G401 (cell line): Measurements from ENCODE around the gene GALK1. TPM values are rescaled to one million over a fixed set of nuclear protein-coding genes. Genes with fewer than 3 reads are reported as not detected.

ENCODE experiments used
- DNase-seq: peaks from one replicate; pipeline ENCODE4 v3.0.0-alpha.2; 2015; ENCODE audit warnings: low spot score
- in situ Hi-C: cut with HindIII; loops from 2 replicates; pipeline ENCODE4 v1.10.0; 2016; ENCODE audit warnings: low sequenced_read_pairs, mixed read lengths
- total RNA-seq: library from RNA; depleted of rRNA; stranded (reverse); fragments of >200 nt; shearing (Covaris generic); gene quantifications from 2 replicates; pipeline ENCODE4 v1.2.3, GENCODE V29; 2014

The GALK1 gene
- total RNA-seq, 1 experiment from 2014 or later: 68.3 TPM

DNA sequence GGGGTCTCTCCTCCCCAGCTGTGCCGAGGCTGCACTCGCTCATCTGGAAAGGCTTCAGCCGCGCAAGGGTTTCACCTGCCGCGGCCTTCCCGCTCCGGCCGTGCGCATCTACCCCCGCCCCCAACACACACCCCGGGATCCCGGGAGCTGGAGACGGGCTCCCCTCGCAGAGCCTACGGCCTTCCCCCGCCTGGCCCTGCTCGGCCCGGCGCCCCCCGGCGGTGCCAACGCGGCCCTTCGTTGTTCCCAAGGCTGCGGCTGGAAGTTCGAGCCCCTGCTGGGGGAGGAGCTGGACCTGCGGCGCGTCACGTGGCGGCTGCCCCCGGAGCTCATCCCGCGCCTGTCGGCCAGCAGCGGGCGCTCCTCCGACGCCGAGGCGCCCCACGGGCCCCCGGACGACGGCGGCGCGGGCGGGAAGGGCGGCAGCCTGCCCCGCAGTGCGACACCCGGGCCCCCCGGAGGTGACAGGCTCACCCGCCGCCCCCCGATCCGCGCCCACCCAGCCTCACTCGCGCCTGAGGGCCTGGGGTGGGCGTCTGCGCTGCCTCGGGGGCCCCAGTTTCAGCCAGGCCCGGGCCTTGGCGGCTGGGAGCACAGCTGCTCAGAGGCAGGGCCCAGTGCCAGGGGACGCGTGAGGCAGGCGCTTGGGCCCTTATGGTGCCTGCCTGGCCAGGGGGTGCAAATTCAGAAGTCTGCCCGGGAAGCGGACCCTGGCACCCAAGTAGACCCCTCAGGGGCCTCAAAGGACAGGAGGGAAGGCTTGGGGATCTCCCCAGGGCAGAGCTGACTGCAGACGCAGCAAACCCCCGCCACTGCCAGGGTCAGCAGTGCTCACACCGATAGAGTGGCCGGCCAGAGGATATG, 11.2 kb downstream of the GALK1 start:
- DNase-seq: peak; percentile 58
- in situ Hi-C loops: no loop called here

DNA sequence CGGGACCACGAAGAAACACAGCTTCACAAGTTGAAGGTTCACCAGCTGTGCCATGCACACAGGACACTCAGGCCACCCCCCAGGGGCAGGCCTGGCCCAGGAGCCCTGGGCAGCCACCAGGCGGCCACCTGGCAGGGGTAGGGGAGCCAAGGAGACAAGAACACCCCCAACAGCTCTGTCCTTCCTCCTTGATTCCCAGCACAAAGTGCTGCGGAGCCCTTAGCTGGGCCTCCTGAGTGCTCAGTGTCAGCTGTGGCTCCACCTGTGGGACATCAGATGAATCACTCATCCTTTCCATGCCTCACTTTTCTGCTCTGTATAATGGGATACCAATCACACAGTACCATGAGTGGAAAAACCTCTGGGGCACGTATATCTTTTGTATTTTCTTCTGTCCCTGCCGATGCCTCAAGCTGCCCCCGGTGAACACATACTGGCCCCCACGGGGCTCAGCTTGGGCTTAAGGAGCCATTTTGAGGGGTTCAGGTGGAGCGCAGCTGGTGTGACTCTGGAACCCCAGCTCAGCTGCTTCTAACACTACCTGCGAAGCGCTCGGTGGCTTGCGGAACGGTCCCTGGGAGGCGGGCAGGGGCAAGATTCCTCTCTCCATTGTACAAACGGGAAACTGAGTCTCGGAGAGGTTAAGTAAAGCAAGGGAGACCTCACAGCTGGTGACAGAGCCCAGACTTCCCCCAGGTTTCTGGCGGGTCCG, 12.0 kb downstream of the GALK1 start:
- no peak for DNase-seq
- in situ Hi-C loops: no loop called here

DNA sequence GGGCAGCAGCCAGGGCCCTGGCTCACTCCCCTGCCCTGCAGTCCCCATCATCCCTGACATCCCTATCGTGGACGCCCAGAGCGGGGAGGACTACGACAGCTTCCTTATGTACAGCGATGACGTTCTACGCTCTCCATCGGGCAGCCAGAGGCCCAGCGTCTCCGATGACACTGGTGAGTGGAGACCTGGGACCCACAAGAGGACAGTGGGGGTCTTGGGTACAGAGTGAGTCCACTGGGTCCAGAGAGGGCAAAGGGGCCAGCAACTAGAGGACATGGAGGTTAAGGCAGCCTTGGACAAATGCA, 12.6 kb downstream of the GALK1 start:
- in situ Hi-C loops: no loop called here
- DNase-seq: no peak

DNA sequence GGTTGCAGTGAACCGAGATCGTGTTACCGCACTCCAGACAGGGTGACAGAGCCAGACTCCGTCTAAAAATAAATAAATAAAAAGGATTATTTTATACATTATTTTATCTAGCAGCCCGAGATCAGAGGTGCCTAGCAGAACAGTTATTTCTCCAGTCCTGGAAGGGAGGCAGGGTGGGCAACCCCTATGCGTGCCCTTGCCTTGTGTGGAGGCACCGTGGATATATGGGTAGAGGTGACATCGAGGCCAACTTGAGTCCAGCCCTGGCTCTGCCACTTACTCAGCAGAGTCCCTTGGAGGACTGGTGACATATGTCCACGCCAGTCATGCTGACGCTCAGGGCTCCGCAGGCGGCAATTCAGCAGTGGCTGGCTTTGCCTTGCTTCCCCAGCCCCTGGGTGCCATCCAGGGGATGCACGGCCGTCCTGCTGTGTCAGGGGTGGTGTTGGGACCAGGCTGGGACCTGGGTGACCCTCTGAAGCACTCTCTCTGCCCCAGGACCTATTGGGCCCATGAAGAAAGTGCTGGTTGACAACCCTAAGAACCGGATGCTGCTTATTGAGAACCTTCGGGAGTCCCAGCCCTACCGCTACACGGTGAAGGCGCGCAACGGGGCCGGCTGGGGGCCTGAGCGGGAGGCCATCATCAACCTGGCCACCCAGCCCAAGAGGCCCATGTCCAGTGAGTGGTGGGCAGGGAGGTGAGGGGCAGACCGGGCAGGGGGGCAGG, 13.2 kb downstream of the GALK1 start:
- in situ Hi-C loops: no loop called here
- DNase-seq: no peak

DNA sequence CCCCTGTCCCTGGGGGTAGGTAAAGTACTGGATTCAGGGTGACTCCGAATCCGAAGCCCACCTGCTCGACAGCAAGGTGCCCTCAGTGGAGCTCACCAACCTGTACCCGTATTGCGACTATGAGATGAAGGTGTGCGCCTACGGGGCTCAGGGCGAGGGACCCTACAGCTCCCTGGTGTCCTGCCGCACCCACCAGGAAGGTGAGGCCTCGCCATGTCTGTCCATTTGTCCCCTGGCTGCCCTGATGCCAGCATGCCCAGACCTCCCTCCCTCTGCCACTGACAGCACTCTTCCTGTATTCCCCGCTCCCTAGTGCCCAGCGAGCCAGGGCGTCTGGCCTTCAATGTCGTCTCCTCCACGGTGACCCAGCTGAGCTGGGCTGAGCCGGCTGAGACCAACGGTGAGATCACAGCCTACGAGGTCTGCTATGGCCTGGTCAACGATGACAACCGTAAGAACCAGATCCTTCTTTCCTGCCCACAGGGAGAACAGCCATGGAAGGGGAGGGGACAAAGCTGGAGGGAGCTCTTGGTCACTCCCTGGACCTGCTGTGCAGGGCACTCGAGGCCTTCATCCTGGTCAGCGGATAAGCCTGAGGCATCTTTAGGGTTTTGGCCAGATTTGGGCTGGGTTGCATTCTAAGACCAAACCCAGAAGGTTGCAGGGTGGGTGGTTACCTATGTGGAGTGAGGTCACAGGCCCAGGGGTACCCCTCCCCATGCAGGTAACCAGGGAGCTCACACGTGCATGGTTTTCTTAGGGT, 14.2 kb downstream of the GALK1 start:
- in situ Hi-C loops: no loop called here
- DNase-seq: no peak

DNA sequence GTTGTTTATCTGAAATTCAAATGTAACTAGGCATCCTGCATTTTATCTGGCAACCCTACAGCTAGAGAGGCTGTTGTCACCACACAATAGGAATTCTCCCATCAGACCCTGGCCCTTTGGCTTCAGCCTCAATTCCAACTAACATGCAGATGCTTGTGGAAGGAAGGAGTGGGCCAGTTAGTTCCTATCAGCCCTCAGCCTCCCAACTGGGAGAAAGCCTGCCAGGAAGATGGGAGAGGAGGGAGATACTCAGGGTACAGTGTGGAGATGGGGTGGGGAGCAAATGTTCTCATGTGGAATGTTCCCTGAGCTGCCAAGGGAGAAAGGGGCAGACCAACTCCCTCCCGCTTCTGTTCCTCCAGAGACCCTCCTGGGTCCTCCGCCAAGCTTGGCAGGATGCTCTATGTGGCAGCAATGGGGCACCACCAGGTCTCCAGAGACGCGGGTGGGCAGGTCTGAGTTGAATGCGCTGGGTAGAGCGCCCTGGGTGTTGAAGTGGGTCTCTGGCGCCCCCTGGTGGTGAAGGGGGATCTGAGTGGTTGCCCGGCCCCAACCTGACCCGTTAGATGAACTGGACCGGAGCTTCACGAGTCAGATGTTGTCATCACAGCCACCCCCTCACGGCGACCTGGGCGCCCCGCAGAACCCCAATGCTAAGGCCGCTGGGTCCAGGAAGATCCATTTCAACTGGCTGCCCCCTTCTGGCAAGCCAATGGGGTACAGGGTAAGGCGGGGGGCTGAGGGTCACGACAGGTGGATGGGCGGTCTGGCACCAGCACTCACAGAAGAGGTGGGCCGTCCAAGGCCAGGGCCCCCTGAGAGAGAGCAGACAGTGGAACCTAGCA, 15.2 kb downstream of the GALK1 start:
- in situ Hi-C loops: no loop called here
- peak; percentile 85 for DNase-seq

DNA sequence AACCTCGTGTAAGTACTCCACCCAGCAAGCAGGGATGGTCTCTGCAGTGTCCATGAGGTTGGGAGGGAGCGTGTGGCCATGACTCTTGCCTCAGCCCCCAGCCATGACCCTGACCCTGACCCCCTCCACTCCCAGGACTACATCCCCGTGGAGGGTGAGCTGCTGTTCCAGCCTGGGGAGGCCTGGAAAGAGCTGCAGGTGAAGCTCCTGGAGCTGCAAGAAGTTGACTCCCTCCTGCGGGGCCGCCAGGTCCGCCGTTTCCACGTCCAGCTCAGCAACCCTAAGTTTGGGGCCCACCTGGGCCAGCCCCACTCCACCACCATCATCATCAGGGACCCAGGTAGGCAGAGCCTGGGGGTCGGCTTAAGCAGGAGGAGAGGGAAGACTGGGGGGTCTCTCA, 16.3 kb downstream of the GALK1 start:
- in situ Hi-C loops: no loop called here
- DNase-seq: no peak

DNA sequence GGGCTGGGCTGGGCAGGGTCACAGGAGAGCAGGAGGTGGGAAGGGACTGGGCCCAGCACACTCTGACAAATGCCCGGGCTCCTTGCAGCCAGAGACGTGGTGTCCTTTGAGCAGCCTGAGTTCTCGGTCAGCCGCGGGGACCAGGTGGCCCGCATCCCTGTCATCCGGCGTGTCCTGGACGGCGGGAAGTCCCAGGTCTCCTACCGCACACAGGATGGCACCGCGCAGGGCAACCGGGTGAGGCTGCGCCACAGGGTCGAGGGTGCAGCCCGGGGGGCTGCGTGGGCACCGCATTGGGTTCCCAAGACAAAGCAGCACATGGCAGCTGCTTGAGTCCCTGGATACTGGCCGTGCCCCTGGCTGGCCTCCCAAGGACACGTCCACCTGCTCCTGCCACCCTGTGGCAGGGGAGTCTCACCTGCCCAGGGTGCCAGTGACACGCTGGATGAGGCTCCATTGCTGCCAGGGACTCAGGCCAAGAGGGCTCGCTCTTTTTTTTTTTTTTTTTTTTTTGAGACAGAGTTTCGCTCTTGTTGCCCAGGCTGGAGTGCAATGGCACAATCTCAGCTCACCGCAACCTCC, 21.3 kb downstream of the GALK1 start:
- no peak for DNase-seq
- in situ Hi-C loops: no loop called here

DNA sequence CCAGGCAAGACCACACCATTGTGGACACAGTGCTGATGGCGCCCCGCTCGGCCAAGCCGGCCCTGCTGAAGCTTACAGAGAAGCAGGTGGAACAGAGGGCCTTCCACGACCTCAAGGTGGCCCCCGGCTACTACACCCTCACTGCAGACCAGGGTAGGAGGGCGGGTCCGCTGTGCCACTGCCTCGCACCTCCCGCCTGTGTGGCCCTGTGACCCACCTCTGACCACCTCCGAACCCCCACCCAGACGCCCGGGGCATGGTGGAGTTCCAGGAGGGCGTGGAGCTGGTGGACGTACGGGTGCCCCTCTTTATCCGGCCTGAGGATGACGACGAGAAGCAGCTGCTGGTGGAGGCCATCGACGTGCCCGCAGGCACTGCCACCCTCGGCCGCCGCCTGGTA, 22.7 kb downstream of the GALK1 start:
- in situ Hi-C loops: no loop called here
- DNase-seq: no peak

DNA sequence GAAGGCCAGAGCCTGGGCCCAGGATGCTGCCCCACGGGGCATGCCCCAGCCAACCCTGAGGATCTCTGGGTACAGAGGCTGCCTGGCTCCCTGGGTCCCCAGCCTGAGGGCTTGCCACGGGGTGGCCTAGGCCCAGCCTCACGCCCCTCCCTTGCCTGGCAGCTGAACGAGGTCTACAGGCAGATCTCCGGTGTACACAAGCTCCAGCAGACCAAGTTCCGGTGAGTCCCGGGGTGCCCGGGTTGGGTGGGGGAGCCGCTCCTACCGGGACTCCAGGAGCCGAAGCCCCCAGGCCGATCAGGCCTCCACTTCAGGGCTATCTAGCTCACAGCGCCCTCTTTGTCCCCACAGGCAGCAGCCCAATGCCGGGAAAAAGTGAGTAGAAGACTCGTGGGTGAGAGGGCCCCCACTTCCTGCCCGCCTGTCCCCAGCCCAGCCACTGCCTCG, 24.3 kb downstream of the GALK1 start:
- DNase-seq: no peak
- in situ Hi-C loops: no loop called here

DNA sequence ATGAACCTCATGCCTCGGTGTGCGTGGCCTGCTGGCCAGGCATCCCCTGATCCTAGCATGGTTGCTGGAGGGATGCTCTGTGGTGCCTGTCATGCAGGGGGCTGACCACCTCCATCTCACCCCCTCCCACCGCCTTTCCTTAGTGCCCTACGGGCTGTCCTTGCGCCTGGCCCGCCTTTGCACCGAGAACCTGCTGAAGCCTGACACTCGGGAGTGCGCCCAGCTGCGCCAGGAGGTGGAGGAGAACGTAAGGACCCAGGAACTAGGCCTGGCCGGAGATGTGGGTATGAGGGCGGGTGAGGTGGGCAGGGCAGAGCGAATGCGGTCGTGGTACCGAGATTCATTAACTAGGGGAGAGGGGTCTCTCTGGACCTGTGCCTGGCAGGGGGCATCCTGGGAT, 24.8 kb downstream of the GALK1 start:
- DNase-seq: no peak
- in situ Hi-C loops: no loop called here

DNA sequence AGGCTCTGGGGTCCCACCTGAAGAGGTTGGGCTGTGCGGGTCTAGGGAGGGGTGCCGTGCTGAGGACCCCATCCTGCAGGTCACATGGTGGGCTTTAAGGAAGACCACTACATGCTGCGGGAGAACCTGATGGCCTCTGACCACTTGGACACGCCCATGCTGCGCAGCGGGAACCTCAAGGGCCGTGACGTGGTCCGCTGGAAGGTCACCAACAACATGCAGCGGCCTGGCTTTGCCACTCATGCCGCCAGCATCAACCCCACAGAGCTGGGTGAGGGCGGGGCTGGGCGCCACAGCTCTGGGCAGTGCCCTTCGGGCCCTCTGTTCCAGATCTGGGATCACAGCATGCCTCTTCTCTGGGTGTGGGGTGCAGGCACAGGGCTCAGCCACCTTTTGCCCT, 25.2 kb downstream of the GALK1 start:
- DNase-seq: no peak
- in situ Hi-C loops: no loop called here

DNA sequence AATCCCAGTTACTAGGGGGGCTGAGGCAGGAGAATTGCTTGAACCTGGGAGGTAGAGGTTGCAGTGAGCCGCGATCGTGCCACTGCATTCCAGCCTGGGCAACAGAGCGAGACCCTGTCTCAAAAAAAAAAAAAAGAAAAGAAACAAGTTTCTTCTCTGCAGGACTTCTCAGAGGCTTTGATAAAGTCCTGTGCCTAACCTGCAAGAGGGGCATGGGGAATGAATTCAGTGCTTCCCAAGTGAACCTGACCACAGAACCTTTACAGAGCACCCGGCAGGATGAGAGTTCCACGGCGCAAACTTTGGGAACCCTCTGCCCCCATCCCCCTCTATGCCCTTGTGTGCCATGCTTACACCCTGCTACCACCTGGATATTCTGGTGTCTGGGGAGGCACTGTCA, 25.8 kb downstream of the GALK1 start:
- in situ Hi-C loops: no loop called here
- DNase-seq: no peak

DNA sequence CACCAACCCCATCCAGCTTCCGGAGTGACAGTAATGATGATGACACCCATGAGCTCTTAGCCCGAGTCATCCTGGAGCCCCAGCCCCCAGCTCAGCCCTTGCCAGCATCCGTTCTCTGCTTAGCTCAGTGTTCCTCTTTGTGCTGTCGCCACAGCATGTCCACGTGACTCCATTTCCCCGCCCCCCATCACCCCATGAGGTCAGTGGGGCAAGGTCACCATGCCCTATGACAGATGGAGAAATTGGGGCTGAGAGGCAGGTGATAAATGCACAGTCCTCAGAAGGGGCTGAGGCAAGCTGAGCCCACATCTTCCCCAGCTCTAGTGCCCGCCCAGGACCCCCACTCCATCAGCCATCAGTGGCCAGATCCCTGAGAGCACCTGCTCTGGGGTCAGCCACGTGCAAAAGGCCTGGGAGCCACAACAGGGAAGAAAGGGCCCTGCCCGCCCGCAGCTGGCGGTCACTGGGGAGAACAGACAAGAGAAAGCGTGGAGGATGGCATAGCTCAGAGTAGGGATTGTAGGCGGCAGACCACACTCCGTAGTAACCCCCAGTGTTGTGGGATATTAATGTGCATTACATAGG, 26.7 kb downstream of the GALK1 start:
- DNase-seq: no peak
- in situ Hi-C loops: no loop called here

DNA sequence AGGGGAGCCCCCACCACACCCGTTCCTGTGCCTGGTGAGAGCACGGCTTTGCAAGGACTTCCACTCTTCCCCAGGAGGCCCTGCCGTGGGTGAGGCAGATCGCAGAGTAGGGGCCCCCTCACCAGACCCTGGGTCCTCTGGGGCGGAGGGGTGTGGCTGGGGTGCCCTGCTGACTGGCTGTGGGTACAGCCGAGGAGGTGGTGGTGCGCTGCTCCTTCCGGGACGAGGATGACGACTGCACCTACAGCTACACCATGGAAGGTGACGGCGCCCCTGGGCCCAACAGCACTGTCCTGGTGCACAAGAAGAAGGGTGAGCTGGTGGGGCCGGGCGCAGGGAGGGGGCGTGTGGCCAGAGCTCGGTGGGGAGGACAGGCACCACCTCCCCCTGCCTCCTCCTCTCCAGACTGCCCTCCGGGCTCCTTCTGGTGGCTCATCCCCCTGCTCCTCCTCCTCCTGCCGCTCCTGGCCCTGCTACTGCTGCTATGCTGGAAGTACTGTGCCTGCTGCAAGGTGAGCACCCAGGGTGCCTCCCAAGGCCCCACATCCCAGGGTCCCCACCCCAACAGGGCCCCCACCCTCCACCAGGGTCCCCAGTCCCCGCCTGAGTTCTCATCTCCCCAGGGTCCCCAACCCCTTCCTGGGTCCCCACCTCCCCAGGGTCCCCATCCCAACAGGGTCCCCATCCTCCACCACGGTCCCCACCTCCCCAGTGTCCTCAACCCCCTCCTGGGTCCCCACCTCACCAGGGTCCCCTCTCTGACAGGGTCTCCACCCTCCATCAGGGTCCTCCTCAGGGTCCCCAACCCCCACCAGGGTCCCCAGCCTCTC, 27.6 kb downstream of the GALK1 start:
- in situ Hi-C loops: no loop called here

DNA sequence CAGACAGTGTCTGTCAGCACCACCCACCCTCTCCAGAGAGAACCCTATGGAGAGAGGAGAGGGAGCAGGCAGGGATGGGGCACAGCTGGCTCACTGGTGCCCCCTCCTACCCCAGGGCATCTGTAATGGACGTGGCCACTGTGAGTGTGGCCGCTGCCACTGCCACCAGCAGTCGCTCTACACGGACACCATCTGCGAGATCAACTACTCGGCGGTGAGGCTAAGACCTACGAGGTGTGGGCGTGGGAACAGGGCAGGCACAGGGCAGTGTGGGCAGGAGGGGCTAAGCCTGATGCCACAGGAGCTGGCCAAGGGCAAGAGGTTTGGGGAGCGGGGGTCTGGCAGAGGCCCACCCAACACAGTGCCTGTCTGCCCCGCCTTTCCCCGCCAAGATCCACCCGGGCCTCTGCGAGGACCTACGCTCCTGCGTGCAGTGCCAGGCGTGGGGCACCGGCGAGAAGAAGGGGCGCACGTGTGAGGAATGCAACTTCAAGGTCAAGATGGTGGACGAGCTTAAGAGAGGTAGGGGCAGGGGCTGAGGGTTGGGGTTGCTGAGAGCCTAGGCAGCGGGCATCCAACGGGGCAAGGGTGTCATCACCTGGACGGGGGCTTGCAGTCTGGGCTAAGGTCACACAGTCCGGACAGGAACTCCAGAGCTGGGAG, 28.7 kb downstream of the GALK1 start:
- no peak for DNase-seq
- in situ Hi-C loops: no loop called here

More for the DNA sequence above, 27.6 kb downstream of the GALK1 start:
- DNase-seq: no peak
